Measurements from ENCODE around the gene MVB12B.
"Not testable (repeated sequence)": the region's sequence is repeated elsewhere in the genome, so short reads cannot be mapped to it uniquely, and the experiment has no call there.

MVB12B gene

DNA sequence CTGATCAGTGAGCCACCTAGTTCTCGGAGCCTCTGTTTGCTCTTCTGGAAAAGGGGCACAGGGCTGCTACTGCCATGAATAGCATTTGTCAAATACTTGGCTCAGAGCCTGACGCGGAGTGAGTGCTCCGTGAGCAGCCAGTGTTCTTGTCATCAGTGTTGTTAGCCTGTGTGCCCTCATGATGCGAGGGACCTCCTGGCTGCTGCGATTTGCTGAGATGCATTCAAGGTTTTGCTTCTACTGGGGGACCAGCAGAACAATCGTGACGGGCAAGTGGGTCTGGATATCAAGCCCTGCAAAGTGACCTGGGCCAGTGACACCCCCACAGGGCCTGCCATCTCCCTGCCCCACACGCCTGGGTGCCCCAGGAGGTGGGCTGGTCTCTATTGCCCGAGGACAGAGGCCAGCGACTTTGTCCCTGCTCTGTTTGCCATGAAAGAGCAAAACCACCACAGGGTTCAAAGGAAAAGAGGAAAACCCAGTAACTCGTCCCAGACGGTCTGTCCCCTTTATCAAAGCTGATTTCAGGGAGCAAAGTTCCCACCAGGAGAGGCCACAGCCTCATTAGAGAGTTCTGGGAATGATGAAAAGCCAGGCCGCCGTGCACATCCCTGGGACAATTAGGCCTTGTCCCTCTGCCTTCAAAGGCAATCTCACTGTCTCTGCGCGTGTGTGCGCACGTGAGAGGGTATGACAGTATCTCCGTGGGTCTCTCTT, 200.6 kb downstream of the MVB12B start:
- no peak for DNase-seq

GRCh38 chr9:126528111-126528510, 201.5 kb downstream of the MVB12B start:
- no peak for DNase-seq

DNA sequence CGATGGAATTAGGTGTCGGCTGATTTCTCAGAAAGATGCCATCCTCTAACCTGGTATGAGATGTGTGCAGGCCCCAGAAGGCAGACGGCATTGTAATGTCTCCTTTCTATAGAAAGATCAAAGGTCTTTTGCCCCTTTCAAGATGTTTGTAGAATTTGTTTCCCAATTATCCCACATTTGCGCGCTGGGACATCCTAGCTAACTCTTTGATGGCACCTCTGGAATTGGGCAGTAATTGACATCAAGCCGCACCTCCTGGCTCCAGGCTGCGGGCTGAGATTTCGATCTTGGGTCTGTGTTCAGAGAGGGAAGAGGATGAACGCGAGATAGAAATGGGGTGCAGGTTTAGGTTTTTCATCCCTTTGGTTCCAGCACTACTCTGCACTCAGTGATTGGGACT, 202.3 kb downstream of the MVB12B start:
- DNase-seq = no peak

DNA sequence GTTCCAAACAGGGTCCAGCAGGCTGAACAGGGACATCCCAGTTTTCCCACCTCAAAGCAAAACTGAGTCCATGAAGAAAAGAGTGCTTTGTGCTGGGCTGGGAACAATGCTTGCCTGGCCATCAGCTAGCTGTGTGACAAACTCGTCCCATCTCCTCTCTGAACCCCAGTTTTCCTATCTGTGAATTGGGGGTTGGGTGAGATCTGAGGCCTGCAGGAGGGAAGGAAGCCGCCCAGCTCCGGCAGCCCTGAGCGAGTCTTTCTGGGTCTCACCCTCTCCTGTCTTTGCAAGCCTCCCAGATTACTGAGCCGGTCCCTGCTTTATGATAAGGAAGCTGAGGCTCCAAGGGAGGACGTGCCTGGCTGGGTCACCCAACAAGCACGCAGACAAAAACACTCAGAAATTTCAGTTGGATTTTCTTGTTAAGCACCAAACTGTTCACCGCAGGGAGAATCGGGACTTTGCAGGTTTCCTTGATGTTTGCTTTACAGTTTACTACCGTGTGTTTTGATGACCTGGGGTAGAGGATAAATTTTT, 204.5 kb downstream of the MVB12B start:
- no peak for DNase-seq

DNA sequence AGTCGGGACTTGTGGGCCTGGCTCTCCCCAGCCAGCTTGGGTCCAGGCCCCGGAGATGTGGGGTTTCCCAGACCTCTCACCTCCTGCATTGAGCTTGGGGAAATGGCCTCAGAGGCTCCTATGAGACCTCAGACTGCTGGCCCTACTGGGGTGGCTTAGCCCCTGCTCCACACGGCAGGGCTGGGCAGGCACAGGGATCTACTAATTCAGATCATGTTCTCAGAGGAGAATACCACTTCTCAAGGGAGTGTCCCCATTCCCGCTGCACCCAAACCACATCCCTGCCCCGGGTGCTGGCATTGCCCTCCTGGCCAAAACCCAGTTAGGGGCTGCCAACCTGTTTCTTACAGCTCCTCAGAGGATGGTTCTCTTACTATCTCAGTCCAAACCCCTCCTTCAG, 205.0 kb downstream of the MVB12B start:
- no peak for DNase-seq

GRCh38 chr9:126532019-126532462, 205.4 kb downstream of the MVB12B start:
- DNase-seq = no peak

GRCh38 chr9:126532489-126532888, 205.9 kb downstream of the MVB12B start:
- DNase-seq = no peak

GRCh38 chr9:126532951-126533925, 206.6 kb downstream of the MVB12B start:
- DNase-seq = no peak

- no peak for DNase-seq
Observed at GRCh38 chr9:126533926-126534310, 207.3 kb downstream of the MVB12B start.

- no peak for DNase-seq
Observed at GRCh38 chr9:126534431-126535186, 208.0 kb downstream of the MVB12B start.

DNA sequence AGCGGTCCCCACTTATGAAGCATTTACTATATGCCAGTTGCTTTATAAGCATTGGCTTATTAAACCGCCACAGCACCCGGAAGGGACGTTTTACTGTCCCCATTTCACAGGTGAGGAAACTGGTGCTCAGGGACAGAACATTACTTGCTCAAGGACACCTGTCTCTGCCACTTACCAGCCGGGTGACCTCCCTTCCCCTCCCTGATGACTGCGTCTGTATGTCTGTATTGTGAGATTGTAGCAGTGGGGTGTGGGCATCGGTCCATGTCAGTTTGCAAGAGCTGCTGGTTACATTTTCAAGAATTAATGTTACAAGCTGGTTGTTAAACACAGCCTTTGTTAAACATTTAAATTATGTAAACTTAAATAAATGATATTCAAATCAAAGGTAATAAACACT, 209.5 kb downstream of the MVB12B start:
- DNase-seq = no peak

- no peak for DNase-seq
Observed at GRCh38 chr9:126536841-126537465, 210.3 kb downstream of the MVB12B start.

DNA sequence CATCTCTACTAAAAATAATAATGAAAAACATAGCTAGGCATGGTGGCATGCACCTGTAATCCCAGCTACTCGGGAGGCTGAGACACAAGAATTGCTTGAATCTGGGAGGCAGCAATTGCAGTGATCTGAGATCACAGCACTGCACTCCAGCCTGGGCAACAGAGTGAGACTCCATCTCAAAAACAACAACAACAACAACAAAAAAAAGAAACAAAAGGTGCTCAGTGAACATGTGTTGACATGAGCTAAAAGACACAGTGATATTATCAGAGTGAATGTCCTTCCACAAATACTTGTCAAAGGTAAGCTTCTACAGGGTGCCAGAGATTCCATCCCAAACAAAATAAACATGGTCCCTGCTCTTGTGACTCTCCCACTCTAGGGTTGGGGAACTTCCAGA, 211.9 kb downstream of the MVB12B start:
- no peak for DNase-seq

DNA sequence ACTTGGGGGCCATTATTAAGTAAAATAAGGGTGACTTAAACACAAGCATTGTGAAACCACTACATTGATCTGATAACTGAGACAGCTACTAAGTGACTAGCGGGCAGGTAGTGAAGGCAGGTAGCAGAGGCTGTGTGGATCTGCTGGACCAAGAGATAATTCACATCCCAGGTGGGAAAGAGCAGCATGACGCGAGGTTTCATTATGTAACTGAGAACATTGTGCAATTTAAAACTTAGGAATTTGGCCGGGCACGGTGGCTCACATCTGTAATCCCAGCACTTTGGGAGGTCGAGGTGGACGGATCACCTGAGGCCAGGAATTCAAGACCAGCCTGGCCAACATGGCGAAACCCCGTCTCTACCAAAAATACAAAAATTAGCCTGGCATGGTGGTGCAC, 213.8 kb downstream of the MVB12B start:
- not testable (repeated sequence) for DNase-seq

DNA sequence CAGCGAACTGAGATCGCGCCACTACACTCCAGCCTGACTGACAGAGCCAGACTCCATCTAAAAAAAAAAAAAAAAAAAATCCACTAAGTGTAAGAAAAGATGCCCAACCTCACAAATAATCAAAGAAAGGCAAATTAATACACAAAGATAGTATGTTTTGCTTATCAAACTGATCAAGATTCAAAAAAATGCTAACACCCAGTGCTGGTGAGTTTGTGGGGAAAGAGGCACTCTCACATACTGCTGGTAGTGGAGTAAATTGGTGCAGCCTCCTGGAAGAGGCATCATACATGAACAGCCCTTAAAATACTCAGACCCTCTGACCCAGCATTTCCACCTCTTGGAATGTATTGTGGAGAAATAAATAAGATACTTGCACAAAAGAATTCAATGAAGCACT, 216.9 kb downstream of the MVB12B start:
- no peak for DNase-seq

- DNase-seq = no peak
Observed at GRCh38 chr9:126545106-126545505, 218.5 kb downstream of the MVB12B start.

GRCh38 chr9:126546036-126546435, 219.4 kb downstream of the MVB12B start:
- no peak for DNase-seq

- DNase-seq = no peak
Observed at GRCh38 chr9:126548312-126548711, 221.7 kb downstream of the MVB12B start.

GRCh38 chr9:126549246-126550006, 222.8 kb downstream of the MVB12B start:
- no peak for DNase-seq

- DNase-seq = no peak
Observed at GRCh38 chr9:126550891-126551351, 224.3 kb downstream of the MVB12B start.

DNA sequence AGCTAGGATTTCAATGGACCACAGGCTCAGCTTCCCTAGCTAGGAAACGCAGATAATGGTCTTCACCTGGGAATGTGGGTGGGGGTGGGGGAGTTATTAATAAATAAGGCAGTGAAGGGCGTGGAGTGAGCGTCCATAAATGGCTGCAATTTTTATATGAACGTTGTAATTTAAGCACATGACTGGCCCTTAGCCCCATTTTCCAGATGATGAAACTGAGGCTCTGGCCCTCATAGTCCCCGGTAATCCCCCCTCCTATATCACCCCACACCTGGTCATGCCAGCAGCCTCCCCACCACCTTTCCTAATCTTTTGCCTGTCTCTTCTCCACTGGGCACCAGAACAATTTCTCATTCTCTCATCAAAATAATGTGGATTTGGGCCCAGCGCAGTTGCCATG, 225.2 kb downstream of the MVB12B start:
- no peak for DNase-seq

DNA sequence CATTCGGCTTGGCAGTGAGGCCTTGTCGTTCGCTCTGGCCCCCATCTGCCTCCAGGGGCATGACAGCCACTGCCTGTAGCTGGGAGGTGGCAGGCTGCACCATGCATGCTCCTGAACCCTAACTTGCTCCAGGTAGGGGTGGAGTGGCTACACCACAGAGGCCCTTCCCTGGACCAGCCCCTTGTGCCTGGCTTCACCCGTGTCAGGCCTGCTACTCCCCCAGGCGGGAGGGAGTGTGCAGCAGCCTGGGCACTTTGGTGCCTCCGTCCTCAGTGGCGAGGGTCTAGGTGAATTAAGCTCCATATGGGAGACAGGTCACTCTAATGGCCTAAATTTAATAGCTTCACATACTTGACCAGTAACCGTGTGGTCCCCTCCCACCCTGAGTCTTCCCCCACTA, 227.7 kb downstream of the MVB12B start:
- no peak for DNase-seq

All from NCI-H2171 (cell line).